IgD-negative memory B cell (primary cell): ENCODE measurements around the gene UBE2D1. TPM values are rescaled to one million over a fixed set of nuclear protein-coding genes. Genes with fewer than 3 reads are reported as not detected.
A peak's percentile ranks its signal among the peaks of the same experiment; 100 is the strongest.

Experiments used
- H3K27ac Mint-ChIP-seq, 3 donors: one replicate each; pipeline ENCODE4 v1.8.0; 2020 to 2022; ENCODE audit warnings: mild to moderate bottlenecking in 3 of 3, mixed read lengths in 3 of 3, moderate library complexity in 1 of 3
- H3K27me3 Mint-ChIP-seq: one replicate; pipeline ENCODE4 v1.8.0; 2021; ENCODE audit warnings: mixed read lengths
- H3K36me3 Mint-ChIP-seq: one replicate; pipeline ENCODE4 v1.8.0; 2020; ENCODE audit warnings: mild to moderate bottlenecking, mixed read lengths
- H3K4me1 Mint-ChIP-seq, 3 donors: one replicate each; pipeline ENCODE4 v1.8.0; 2020 to 2022; ENCODE audit warnings: mixed read lengths in 3 of 3, mild to moderate bottlenecking in 1 of 3
- H3K4me3 Mint-ChIP-seq, 4 donors: one replicate each; pipeline ENCODE4 v1.8.0; 2020 to 2022; ENCODE audit warnings: mild to moderate bottlenecking in 4 of 4, mixed read lengths in 4 of 4, moderate library complexity in 3 of 4
- H3K9me3 Mint-ChIP-seq, 3 donors: one replicate each; pipeline ENCODE4 v1.8.0; 2020 to 2021; ENCODE audit warnings: mixed read lengths in 3 of 3, mild to moderate bottlenecking in 1 of 3
- polyA plus RNA-seq: library from polyadenylated mRNA; unstranded; fragments of 300-500 nt; fragmentation: Illumina TruSeq; gene quantifications from one replicate; pipeline ENCODE4 v1.2.3, GENCODE V29; 2021

Gene UBE2D1
- polyA plus RNA-seq: 16.5 TPM

DNA sequence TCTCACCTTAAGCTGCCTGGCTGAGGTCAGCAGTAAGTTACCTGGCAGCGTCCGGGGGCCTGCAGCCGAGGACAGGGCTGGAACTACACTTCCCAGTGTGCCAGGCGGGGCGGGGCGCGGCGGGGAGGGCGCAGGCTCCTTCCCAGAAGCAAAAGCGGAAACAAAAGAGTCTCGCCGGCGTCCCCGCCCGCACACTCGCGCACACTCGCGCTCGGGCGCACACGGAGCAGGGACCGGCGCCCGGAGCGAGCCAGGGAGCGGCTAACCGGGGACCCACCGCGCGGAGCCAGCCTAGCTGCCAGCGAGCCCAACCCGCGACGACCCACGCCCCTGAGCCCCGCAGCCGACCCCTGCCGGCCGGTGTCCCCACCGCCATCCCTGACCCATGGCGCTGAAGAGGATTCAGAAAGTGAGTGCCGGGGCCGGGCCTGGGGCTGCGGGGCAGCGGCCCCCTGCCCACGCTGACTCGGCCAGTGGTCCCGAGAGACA is at the start of gene UBE2D1:
Gene UBE2D1 (plus strand): TSS at position 190 of the 489 bp plus-strand sequence. CDS start 196 bp downstream, at position 386.
- H3K4me1 Mint-ChIP-seq: peaks cover 17 to 24% (median 23%) of the 10 kb centered on the region in 3 donors
- peak within 1 kb of the TSS; percentile 19 to 92 (median 59) for H3K27ac Mint-ChIP-seq
- H3K27me3 Mint-ChIP-seq: no peaks in the 10 kb centered on the region
- H3K36me3 Mint-ChIP-seq: no peaks in the 10 kb centered on the region
- H3K4me3 Mint-ChIP-seq: peak within 1 kb of the TSS; percentile 91 to 98 (median 96)
- peaks cover 0 to 2% (median 0%) of the 10 kb centered on the region in 3 donors for H3K9me3 Mint-ChIP-seq

DNA sequence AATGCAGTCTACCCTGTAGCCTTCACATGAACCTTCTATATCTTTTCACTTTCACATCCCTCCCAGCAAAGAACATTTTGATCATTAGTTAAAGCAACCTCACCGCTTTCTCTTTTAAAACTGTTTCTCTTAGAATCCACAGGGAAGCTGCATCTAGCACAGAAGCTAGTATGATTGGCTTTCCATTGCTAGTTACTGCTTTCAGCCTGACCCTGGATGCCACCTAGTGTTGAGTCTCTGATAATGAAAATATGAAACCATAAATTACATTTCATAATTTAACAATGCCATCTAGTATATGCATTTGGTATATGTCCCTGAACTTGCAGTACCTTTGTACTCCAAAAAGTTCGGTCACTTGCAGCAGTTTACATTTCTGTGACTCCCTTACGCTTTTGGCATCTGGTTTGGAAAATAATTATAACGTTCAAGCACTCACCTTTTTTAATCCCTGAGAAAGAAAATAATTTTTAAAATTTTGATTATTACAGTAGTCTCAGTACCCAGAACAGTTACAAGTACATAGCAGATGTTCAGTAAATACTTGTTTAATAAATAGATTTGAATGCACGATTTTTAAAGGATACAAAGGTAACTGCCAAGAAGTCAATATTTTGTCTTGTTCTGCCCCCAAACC is 43.1 kb upstream of the UBE2D1 start:
- Mint-ChIP-seq H3K27ac (no peak overlapping the region), H3K27me3 (no peaks in the 10 kb centered on the region), H3K4me1 (peaks cover 2 to 4% (median 3%) of the 10 kb centered on the region in 3 donors), H3K36me3 (no peaks in the 10 kb centered on the region), H3K4me3 (no peak overlapping the region), H3K9me3 (no peaks in the 10 kb centered on the region)

DNA sequence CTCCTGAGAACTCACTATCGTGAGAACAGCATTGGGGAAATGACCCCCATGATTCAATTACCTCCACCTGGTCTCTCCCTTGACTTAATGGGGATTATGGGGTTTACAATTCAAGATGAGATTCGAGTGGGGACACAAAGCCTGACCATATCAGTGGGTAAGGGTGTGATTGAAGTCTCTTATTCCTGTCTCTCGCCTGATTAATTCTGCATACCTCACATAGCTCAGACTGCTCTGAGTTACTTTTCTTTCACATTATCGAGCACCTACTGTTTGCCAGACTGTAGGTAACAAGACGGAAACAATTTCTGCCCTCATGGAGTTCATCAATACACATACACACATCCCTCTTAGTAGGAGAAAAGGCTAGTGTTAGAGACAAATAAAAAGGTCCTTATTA is 40.8 kb upstream of the UBE2D1 start:
- H3K27me3 Mint-ChIP-seq: no peaks in the 10 kb centered on the region
- no peaks in the 10 kb centered on the region for H3K36me3 Mint-ChIP-seq
- H3K4me3 Mint-ChIP-seq: no peak overlapping the region
- H3K27ac Mint-ChIP-seq: no peak overlapping the region
- H3K4me1 Mint-ChIP-seq: peaks cover 2 to 4% (median 3%) of the 10 kb centered on the region in 3 donors
- H3K9me3 Mint-ChIP-seq: no peaks in the 10 kb centered on the region

DNA sequence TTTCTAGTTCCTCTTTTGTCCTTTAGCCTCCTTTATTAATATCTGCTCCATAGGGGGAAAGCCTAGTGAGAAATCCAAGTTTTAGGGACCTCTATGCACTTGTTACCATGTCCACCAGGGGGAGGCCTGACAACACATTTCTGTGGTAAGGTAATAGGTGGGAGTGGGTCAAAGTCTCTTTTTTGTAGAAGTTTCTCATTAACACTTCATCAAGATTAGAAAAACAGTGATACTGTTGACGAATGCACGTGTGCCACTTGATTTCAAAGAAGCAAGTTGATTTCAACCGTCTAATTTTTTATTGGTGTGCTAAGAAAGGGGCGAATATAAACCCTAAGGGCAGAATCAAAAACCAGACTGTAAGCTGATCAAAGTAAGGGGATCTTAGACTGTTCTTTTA is 35.2 kb upstream of the UBE2D1 start:
- no peak overlapping the region for H3K27ac Mint-ChIP-seq
- no peaks in the 10 kb centered on the region for H3K4me1 Mint-ChIP-seq
- no peaks in the 10 kb centered on the region for H3K9me3 Mint-ChIP-seq
- no peak overlapping the region for H3K4me3 Mint-ChIP-seq
- H3K36me3 Mint-ChIP-seq: no peaks in the 10 kb centered on the region
- peaks cover 6% of the 10 kb centered on the region for H3K27me3 Mint-ChIP-seq

DNA sequence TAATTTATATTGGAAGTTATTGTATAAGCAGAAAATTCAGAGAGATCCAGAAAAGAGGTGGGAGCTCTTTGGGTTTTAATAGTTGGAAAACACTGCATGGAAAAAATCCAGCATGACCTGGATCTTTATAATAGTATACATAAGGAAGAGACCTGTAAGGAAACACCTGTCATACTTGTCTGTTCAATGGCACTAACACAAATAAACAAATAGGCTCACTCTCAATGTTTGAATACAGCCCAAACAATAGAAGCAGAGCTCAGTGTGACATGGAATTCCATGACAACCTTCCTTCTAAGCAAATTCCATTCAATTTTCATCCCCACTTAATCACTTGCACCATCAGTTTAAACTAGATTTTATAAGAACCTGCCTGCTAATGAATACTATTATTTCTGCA is 34.1 kb upstream of the UBE2D1 start:
- Mint-ChIP-seq H3K36me3 (no peaks in the 10 kb centered on the region), H3K4me1 (no peaks in the 10 kb centered on the region), H3K4me3 (no peak overlapping the region), H3K9me3 (no peaks in the 10 kb centered on the region), H3K27me3 (peaks cover 6% of the 10 kb centered on the region), H3K27ac (no peak overlapping the region)

DNA sequence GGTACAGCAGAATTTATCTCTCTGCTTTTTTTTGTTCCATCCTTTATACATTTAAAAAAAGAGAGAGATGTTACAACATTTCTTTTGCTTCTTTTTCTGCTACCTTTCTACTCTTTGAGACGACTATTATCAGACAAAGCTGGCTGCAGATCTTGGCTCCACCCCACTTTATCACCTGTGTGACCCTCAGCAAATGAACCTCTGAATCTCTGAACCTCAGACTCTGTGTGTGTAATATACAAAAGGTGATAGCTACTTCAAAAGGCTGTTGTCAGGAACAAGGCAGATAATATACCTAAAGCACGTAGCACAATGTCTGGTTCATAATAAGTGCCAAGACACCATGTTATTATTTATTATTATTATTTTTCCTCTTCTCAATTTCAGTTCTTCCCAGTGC is 32.6 kb upstream of the UBE2D1 start:
- H3K9me3 Mint-ChIP-seq: no peaks in the 10 kb centered on the region
- no peak overlapping the region for H3K4me3 Mint-ChIP-seq
- H3K4me1 Mint-ChIP-seq: no peaks in the 10 kb centered on the region
- H3K27me3 Mint-ChIP-seq: peaks cover 9% of the 10 kb centered on the region
- no peaks in the 10 kb centered on the region for H3K36me3 Mint-ChIP-seq
- H3K27ac Mint-ChIP-seq: no peak overlapping the region

DNA sequence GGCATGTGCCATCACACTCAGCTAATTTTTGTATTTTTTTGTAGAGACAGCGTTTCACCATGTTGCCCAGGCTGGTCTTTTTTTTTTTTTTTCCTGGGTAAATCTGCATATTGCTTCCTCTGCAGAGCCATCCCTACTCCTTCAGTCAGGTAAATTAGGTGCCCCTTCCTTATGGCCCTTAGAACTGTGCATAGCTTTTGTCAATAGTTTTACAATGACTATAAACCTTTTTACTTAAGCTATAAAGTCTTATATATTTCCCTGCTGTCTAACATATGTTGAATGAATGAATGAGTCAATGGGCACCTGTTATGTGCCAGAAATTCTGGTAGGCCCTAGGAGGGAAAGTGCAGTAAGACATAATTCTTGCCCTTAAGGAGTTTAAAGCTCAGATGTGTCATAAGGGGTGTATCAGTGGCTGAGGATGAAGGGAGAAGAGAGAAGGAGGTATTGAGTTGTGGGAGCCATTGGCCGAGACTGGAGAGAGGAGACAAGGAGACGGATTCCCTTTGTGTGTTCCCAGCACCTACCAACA is 30.6 kb upstream of the UBE2D1 start:
- Mint-ChIP-seq H3K9me3 (no peaks in the 10 kb centered on the region), H3K27ac (no peak overlapping the region), H3K27me3 (peaks cover 11% of the 10 kb centered on the region), H3K4me3 (no peak overlapping the region), H3K4me1 (no peaks in the 10 kb centered on the region), H3K36me3 (no peaks in the 10 kb centered on the region)

DNA sequence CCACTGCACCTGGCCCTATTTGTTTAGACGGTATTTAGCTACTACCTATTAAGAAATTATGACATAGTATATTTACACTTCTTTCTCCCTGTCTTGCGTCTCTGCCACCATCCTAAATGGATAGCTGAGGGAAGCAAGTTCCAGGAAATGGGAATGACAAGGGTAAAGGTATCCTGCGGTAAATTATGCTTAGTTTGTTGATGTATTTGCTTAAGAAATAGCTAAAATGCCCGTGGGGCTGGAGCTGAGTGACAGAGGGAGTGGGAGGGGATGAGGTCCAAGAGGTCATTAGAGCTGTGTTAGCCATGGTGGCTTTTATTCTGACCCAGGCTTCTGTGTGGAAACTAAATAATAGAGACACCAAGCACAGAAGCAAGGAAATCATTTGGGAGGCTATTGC is 29.0 kb upstream of the UBE2D1 start:
- H3K27ac Mint-ChIP-seq: no peak overlapping the region
- H3K27me3 Mint-ChIP-seq: peaks cover 15% of the 10 kb centered on the region
- H3K36me3 Mint-ChIP-seq: no peaks in the 10 kb centered on the region
- no peaks in the 10 kb centered on the region for H3K9me3 Mint-ChIP-seq
- no peak overlapping the region for H3K4me3 Mint-ChIP-seq
- H3K4me1 Mint-ChIP-seq: no peaks in the 10 kb centered on the region

DNA sequence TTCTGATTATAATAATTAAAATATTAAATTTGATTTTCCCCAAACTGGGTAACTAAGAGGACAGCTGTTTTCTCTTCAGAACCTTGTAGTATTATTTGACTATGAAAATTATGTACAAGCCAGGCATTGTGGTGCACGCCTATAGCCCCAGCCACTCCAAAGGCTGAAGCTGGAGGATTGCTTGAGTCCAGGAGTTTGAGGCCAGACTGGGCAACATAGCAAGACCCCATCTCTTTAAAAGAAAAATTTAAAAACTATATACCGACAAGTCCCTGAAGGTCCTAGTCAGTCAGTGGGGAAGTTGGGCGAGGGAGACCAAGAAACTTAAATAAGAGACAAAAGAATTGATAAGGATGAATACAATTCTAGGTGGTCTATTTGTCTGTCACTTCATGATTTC is 27.1 kb upstream of the UBE2D1 start:
- no peaks in the 10 kb centered on the region for H3K36me3 Mint-ChIP-seq
- peaks cover 14% of the 10 kb centered on the region for H3K27me3 Mint-ChIP-seq
- H3K4me3 Mint-ChIP-seq: no peak overlapping the region
- no peaks in the 10 kb centered on the region for H3K9me3 Mint-ChIP-seq
- H3K27ac Mint-ChIP-seq: no peak overlapping the region
- H3K4me1 Mint-ChIP-seq: no peaks in the 10 kb centered on the region

DNA sequence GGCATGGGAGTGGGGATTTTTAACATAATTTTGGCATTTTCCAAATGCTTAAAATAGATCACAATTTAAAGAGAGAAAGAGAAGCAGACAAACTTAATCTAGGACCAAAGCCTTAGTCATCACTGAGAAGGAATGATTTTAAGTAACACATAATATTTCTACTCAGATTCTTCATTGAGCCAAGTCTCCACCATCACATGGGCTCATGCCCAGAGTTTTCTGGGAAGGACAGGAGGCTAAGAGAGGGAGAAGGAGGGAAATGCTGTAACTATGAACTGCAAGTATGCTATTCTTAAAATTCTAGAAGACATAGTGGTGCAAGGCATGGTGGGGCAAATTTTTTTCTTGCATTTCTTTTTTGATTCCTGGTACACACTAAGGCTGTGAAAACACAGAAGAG is 23.8 kb upstream of the UBE2D1 start:
- Mint-ChIP-seq H3K9me3 (no peaks in the 10 kb centered on the region), H3K36me3 (no peaks in the 10 kb centered on the region), H3K4me1 (no peaks in the 10 kb centered on the region), H3K4me3 (no peak overlapping the region), H3K27ac (no peak overlapping the region), H3K27me3 (peaks cover 7% of the 10 kb centered on the region)

DNA sequence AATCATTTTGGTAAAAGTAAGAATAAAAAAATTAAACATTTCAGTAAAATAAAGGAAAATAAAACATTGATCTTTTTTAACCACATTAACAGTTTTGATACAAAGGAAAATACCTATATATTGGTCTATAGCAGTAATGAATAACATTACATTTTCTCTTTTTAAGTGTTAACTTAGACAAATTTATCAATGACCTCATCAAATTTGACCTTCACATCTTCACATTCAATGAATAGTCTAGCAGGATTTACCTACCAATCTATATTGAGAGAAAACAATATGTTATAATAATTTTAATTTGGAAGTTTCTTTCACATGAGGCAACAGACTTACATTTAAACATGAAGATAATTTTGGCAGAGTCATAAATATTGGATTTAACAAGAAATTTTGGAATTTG is 17.9 kb upstream of the UBE2D1 start:
- H3K4me1 Mint-ChIP-seq: no peaks in the 10 kb centered on the region
- no peaks in the 10 kb centered on the region for H3K9me3 Mint-ChIP-seq
- H3K27me3 Mint-ChIP-seq: no peaks in the 10 kb centered on the region
- H3K4me3 Mint-ChIP-seq: no peak overlapping the region
- no peak overlapping the region for H3K27ac Mint-ChIP-seq
- H3K36me3 Mint-ChIP-seq: no peaks in the 10 kb centered on the region

DNA sequence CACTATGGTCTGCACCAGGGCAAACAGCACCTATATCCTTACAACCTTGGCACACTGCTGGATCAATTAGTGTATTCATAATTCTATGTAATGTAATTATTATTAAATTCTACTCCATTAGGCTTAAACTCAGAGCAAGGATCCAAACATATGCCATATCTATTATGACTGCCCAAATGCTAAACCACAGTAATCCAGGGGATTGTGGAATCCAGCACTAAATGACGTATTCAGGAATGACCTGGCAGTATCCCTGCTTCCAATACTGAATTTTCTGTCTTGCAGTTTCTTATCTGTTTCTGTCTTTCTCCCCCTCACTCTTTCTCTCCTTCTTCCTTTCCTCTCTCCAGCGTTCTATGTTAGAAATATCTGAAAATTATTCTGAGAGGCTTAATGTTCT is 16.5 kb upstream of the UBE2D1 start:
- no peaks in the 10 kb centered on the region for H3K9me3 Mint-ChIP-seq
- H3K27me3 Mint-ChIP-seq: no peaks in the 10 kb centered on the region
- H3K27ac Mint-ChIP-seq: no peak overlapping the region
- H3K36me3 Mint-ChIP-seq: no peaks in the 10 kb centered on the region
- H3K4me1 Mint-ChIP-seq: peaks cover 7 to 9% (median 8%) of the 10 kb centered on the region in 3 donors
- no peak overlapping the region for H3K4me3 Mint-ChIP-seq

DNA sequence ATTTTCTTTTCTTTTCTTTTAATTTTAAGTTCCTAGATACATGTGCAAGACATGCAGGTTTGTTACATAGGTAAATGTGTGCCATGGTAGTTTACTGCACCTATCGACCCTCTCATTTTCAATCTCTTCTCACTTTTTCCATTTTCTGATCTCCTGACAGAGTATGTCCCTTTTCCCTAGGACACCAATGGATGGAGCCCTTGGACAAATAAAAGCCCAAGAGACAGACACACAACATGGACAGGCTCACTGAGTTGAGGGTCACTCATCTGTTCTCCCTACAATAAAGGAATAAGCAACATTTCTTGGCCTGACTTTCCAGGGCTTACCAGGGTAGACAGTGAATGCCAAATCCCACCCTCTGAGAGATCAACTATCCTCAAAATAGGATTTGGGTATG is 15.2 kb upstream of the UBE2D1 start:
- Mint-ChIP-seq H3K4me1 (peaks cover 7 to 10% (median 9%) of the 10 kb centered on the region in 3 donors), H3K27me3 (no peaks in the 10 kb centered on the region), H3K4me3 (no peak overlapping the region), H3K9me3 (no peaks in the 10 kb centered on the region), H3K36me3 (no peaks in the 10 kb centered on the region), H3K27ac (no peak overlapping the region)

DNA sequence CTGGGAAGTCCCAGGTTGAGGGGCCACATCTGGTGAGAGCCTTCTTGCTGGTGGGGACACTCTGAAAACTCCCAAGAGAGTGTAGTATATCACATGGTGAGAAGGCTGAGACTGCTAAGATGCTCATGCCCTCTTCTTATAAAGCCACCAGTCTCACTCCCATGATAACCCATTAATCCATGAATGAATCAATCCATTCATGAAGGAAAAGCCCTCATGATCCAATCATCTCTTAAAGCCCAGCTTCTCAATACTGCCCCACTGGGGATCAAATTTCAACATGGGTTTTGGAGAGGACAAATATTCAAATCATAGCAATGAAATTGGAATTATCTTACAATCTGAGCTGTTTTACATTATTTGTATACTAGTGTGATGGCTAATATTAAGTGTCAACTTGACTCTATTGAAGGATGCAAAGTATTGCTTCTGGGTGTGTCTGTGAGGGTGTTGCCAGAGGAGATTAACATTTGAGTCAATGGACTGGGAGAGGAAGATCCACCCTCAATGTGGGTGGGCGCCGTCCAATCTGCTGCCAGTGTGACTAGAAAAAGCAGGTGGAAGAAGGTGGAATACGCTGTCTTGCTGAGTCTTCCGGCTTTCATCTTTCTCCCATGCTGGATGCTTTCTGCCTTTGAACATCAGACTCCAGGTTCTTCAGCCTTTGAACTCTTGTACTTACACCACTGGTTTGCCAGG is 14.3 kb upstream of the UBE2D1 start:
- H3K9me3 Mint-ChIP-seq: no peaks in the 10 kb centered on the region
- no peaks in the 10 kb centered on the region for H3K36me3 Mint-ChIP-seq
- no peak overlapping the region for H3K4me3 Mint-ChIP-seq
- H3K27me3 Mint-ChIP-seq: no peaks in the 10 kb centered on the region
- H3K27ac Mint-ChIP-seq: no peak overlapping the region
- peaks cover 7 to 10% (median 9%) of the 10 kb centered on the region in 3 donors for H3K4me1 Mint-ChIP-seq

DNA sequence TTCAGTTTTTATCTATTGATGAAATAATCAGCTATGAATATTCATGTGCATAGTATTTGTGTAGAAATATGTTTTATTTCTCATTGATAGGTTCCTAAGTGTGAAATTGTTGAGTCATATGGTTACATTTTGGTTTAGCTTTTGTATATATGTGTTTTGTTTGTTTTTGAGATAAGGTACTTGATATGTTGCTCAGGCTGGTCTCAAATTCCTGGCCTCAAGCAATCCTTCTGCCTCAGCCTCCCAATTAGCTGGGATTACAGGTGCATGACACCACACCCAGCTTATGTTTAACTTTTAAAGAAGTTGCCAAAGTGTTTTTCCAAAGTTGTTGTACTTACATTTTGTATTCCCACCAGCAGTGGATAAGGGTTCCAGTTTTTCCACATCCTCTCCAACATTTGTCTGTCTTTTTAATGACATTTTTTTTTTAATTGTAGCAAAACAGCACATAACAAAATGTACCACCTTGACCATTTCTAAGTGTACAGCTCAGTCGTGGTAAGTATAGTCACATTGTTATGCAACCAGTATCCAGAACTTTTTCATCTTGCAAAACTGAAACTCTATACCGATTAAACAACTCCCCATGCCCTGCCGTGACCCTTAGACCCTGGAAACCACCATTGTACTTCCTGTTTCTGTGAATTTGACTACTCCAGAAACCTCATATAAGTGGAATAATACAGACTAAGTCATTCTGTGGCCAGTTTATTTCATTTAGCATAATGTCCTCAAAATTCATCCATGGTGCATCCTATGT is 12.6 kb upstream of the UBE2D1 start:
- no peaks in the 10 kb centered on the region for H3K27me3 Mint-ChIP-seq
- no peaks in the 10 kb centered on the region for H3K9me3 Mint-ChIP-seq
- H3K4me1 Mint-ChIP-seq: peaks cover 7 to 10% (median 9%) of the 10 kb centered on the region in 3 donors
- no peak overlapping the region for H3K27ac Mint-ChIP-seq
- H3K4me3 Mint-ChIP-seq: peak overlapping the region in 2 of 4 donors; percentile 21 to 29
- no peaks in the 10 kb centered on the region for H3K36me3 Mint-ChIP-seq
